Dedifferentiated amniotic fluid mesenchymal stem cell (primary cell): ENCODE measurements around the gene KRT72.

Source experiments
- DNase-seq: peaks from one replicate; pipeline ENCODE4 v3.0.0-alpha.2; 2016; ENCODE audit errors: extremely low spot score

The KRT72 gene

DNA sequence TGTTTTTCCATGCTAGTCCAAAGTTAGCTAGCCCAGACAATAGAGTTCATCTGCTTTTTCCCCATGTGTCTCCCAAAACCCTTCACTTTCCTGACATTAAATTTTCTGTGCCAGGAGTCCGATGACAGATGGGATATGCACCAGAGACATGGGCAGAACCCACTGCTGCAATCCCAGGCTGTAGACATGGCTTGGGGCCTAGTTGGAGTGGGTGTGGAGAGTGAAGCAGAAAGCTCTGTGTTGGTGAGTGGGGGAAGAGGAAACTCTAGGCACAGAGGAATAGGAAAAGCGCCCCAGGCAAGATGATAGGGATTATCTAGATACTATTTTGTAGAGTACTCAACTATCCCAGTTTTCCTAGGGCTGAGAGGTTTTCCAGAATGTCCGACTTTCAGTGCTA is 22.8 kb downstream of the KRT72 start:
- DNase-seq, result no peak

DNA sequence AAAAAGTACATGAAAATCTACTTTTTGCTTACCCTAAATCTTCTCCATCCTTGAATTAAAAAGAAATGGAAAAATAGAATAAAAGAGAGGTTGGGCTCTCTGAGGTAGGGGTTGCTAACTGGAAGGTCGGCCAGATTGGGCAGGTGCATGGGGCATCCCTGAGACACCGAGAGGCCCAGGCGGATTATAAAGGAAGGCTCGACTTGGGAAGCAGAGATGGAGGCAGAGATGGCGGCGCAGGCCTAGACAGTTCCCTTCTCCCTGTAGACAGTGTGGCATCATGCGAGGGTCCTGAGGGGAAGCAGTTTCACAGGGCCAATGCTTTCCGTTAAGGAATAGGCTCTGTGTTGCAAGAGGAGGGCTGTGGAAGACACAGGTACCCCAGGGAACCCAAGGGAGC is 23.9 kb downstream of the KRT72 start:
- no peak for DNase-seq

DNA sequence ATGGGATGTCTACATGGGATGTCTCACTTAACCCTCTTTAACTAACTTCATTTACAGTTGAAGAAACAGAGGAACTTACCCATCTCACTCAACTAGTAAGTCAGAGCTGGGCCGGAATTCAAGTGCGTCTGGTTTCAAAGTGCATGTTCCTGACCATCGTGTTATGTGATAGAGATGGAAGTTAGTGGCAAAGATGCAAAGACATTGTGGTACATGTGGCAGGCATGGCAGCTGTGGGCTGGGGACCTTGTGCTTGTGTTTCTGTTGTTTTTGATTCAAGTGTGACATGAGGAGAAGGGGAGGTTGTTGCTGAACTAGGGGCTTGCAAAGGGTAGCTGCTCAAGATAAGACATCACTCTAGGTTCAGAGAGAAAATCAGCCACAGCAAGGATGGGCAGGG is 25.3 kb downstream of the KRT72 start:
- no peak for DNase-seq

GRCh38 chr12:52575256-52575655 is 26.0 kb downstream of the KRT72 start:
- DNase-seq, result no peak

DNA sequence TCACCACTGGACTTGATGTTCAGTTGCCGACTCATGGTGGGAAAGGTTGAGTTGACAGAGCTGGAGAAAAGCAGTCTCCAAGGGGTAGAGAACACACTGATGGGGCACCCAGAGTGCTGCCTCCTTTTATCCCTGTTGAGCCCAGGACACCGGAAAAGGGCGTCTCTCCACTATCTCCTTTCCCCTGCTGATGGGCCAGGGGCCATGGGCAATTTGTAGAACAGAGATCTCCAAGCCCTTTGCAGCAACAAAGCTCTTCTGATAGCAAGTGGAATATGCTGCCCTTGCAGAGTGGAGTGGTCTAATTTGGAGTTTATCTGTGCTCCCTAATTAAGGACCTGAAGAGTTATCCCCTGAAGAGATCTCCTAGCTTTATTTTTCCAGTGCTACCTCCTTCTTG is 27.5 kb downstream of the KRT72 start, which contains the start of gene KRT74:
Gene KRT74, minus strand, starts transcription at position 101 of the 400 bp plus-strand sequence. Its CDS starts 66 bp downstream, at position 35.
- DNase-seq, result no peak

GRCh38 chr12:52573306-52573705 is 28.0 kb downstream of the KRT72 start:
- no peak for DNase-seq

DNA sequence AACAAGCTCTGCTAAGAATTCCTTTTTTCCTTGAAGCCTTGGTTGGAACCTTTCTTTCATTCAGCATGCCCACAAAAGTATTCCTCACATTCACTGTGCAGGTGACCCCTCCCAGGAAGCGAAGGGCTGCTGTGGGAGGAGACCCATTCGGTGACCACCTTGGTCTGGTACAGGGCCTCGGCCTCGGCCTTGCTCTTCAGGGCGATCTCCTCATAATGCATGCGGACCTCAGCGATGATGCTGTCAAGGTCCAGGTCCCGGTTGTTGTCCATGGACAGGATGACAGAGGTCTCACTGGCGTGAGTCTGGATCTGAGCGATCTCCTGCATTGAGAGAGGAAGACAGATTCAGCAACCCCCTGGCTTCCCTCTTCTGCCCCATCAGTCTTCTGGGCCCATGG is 30.8 kb downstream of the KRT72 start:
- no peak for DNase-seq

GRCh38 chr12:52568111-52568510 is 33.2 kb downstream of the KRT72 start:
- DNase-seq, result no peak

DNA sequence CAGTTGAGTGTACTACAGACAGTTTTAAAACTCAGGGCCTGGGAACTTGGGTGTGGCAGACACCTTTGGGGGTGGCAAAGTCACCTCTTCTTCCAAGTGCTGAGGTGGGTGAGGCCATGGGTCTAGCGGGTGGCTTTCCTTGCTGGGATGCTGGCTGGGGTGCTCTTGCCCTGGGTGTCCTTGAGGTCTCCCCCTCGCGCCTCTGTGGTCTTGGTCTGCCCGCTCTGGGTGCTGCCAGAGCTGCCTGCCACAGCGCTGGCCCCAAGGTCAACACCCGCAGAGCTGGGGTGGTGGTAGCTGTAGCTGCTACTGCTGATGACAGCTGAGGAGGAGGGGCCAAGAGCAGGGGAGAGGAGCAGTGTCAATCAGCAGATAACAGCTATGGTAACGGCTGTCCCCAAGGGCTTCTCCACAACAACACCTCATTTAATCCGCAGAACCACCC is 34.4 kb downstream of the KRT72 start:
- DNase-seq, result no peak

GRCh38 chr12:52564582-52564981 is 36.7 kb downstream of the KRT72 start:
- DNase-seq, result no peak

DNA sequence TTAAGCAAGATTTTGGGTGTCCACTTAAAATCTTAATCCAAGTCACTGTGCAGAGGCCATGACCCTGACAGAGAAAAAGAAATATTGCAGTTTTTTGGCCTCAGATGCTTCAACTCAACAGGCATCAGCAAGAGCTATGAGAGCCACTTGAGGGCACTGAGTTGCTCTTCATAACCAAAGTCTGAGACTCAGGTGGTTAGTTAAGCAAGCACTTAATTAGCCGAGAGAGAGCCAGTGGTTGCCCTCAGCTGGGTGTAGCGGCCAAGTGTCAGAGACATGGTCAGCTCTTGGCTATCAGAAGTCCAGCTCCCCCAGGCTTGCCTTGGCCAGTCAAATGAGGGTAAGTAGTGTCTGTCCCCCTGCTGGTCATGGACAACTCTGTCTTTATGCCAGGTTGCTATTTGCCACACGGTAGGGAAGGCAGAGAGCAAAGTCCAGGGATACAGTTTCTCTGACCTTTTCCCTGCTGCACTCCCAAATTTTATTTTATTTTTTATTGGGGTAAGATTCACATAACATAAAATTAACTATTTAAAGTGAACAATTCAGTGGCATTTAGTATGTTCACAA is 39.3 kb downstream of the KRT72 start:
- no peak for DNase-seq

DNA sequence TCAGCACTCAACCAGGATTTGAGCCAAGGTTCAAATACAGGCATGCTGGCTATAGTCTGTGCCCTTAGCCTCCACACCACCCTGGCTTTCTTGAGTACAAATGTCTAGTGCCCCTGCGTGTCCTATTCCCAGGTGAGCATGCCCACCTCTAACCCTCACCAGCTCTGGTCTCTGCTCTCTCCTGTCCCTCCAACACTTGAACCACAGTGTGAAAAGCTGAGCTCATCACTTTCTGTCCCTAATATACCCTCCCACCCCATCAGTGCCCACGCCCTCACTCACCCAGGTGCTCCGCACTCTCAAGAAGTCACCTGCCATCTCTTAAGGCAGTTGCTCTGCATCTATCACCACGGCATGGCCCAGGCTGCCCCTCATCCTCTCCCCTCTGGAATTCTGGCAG is 41.3 kb downstream of the KRT72 start:
- DNase-seq, result no peak

DNA sequence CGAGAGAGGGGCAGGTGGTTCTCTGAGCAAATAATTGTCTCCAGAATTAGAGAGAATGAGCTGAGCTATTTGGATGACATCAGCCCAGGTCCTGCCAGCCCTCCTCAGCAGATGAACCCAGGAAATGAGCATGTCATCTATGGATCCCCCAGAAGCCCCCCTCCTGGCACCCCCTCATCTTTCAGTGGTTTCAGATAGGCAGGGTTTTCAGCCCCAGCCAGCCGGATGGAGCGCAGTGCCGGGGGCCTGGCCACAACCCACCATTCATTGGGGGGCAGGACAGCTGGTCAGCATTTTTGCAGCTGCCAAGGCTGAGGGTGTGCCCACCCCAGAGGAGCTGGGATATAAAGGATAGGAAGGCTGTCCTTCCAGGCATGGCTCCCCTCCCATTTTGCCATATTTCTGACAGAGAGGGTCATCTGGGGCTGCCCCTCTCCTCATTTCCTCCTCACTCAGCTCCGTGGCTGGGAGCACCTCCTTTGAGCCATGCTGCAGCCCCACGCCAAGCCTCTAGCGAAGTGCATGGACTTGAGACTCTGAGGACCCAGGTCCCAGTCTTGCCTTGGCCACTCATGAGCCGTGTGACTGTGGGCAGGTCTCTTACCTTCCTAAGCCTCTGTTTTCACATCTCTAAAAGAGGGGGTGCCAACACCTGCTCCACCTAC is 42.4 kb downstream of the KRT72 start:
- no peak for DNase-seq

- no peak for DNase-seq
Measured at GRCh38 chr12:52557476-52557875, 43.8 kb downstream of the KRT72 start.

- DNase-seq, result no peak
Measured at GRCh38 chr12:52555577-52555976, 45.7 kb downstream of the KRT72 start.

DNA sequence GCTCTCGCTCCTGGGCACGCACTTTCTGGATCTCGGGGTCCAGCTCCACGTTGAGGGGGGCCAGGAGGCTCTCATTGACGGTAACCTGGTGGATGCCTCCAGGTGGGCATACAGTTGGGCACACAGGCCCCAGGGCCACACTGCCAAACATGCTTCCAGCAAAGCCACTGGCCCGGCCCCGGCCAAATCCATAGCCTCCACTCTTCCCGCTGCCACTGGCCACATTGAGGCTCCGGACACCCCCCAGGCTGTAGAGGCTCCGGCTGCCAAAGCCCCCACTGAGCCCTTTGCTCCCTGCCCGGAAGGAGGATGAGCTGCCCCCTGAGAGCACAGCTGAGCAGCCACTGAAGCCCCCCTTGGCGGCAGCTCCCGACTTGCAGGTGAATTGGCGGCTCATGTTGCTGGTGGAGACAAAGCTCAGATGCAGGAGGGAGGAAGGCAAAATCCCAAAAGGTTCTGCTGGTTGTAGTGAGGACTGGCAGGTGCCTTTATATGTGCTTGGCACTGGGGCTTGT is 48.5 kb downstream of the KRT72 start, which contains the start of gene KRT71:
Gene KRT71, minus strand, starts transcription at position 465 of the 515 bp plus-strand sequence. Its CDS starts 68 bp downstream, at position 397.
- DNase-seq, result no peak

DNA sequence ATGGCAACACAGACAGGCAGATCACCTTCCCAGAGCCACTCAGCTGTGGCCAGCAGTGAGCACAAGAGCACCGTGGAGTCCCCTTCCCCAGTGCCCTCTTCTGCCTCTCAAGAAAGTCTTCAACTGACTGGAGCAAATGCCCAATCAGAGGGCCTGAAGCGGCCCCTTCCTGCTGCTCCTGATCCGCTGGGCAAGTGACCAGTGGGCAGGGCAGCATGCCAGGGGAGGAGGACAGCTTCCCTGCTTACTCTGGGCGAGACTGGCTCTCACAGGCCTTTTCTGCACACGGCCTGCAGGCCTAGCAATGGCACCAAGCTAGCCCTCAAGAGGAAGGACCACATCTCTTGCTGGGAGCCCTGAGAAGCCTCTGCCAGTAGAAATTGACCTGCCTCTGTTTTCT is 49.2 kb downstream of the KRT72 start:
- DNase-seq, result no peak

GRCh38 chr12:52551216-52551865 is 49.9 kb downstream of the KRT72 start:
- no peak for DNase-seq

- no peak for DNase-seq
Measured at GRCh38 chr12:52546126-52546525, 55.1 kb downstream of the KRT72 start.

GRCh38 chr12:52543985-52544883 is 57.0 kb downstream of the KRT72 start:
- DNase-seq, result no peak

DNA sequence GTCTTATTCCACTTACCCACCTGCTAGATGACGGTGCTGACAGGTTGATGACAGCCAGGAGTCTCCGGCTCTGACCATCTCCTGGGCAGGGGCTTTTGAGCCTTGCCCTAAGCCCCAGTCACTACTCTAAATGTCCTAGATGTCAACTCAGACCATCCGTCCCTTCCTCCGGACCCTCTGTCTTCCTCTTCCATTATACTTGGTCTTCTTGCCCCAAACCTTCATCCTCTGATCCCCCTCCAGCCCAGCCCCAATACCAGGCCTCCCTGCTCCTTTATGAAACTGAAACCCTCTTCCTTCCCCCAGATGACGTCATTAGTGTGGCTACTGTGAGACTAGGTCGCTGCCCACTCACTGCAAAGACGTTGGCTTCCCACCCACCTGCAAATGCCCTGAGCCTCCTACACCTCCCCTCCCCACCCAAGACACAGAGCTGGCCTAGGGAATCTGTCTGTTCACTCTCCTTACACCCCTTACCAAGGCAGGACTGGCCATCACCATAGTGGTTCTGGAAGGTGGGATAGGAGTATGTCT is 58.4 kb downstream of the KRT72 start:
- DNase-seq, result no peak

DNA sequence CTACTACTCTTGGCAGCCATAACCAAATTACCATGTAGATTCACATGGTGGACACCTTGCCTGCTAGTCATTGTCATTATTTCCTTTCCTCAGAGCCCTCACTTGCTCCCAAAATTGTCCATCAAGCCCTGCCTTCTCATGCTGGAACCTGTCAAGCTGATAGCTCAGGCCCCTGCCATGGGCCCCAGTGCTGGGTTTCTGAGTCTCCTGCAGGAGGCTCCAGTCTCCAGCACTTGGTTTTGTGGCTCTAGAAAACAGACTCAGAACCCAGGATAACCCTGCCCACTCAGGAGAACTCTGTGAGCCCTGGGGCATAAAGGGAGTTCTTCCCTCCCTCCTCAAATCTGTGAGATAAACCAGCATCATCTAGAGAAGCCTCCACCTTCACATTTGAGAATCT is 59.1 kb downstream of the KRT72 start:
- DNase-seq, result no peak
